K562 (cell line): ENCODE measurements around the gene TMEM107. TPM values are rescaled to one million over a fixed set of nuclear protein-coding genes. Genes with fewer than 3 reads are reported as not detected.

ENCODE experiments used
- ATAC-seq: fragments of 200-7000 bp; cut with Tn5 transposase; 3 replicates; pipeline ENCODE4 v1.9.1; 2020; ENCODE audit warnings: moderate library complexity
- BruUV-seq: library from RNA; stranded (reverse); fragments of 400-500 nt; replicated peaks from 2 replicates; lab custom pipeline; 2021; lab: Mats Ljungman, UMichigan
- CTCF ChIA-PET: fragments of 300-600 bp; formaldehyde crosslinking; extraction: SDS; loops from one replicate; lab custom pipeline; 2021; ENCODE audit warnings: low intra/inter-chr PET ratio; lab: Yijun Ruan, JAX
- POLR2A ChIA-PET: fragments of 300-600, 350-650 bp; sonication (Branson Sonifier 250); formaldehyde crosslinking; extraction: SDS; loops from one replicate; lab custom pipeline; 2021; ENCODE audit warnings: antibody characterized with exemption, inconsistent platforms; lab: Yijun Ruan, JAX
- DNase-seq, 4 experiments: peaks; one replicate each; pipeline versions ENCODE4 v3.0.0 to v3.0.0-alpha.2; 2011 to 2018; ENCODE audit warnings: low spot score in 3 of 4, mixed read lengths in 3 of 4; ENCODE audit errors: extremely low read depth in 1 of 4
- FAIRE-seq: peaks from 2 replicates; lab custom pipeline; 2011; peaks lifted over from hg19 to GRCh38; lab: Jason Lieb, UNC
- H2AFZ ChIP-seq: 2 replicates; pipeline ENCODE4 v1.6.0; 2011; ENCODE audit warnings: low read depth, low read length, control low read depth, inconsistent platforms
- H3K27ac ChIP-seq: fragments of 200-600 bp; 3 replicates; pipeline ENCODE4 v1.8.0; 2011; ENCODE audit warnings: low read depth, mild to moderate bottlenecking, control low read depth, inconsistent platforms, low read length, moderate library complexity, mixed read lengths; ENCODE audit errors: extremely low read depth
- H3K27me3 ChIP-seq, 2 experiments: fragments of 300-600 bp in 1 of 2; 2 replicates in 1 of 2; 3 replicates in 1 of 2; pipeline versions ENCODE4 v1.6.0 to v1.8.0; 2011; ENCODE audit warnings: inconsistent platforms in 2 of 2, low read length in 2 of 2, mild to moderate bottlenecking in 1 of 2, mixed read lengths in 1 of 2, moderate library complexity in 1 of 2; ENCODE audit not compliant: control insufficient read depth in 2 of 2, insufficient read depth in 2 of 2
- H3K36me3 ChIP-seq: fragments of 300-600 bp; 3 replicates; pipeline ENCODE4 v1.8.0; 2011; ENCODE audit warnings: mild to moderate bottlenecking, low read length, inconsistent platforms; ENCODE audit not compliant: control insufficient read depth, insufficient read depth
- H3K4me1 ChIP-seq, 2 experiments: fragments of 200-600 bp in 1 of 2; replicated peaks in 1 of 2; 2 replicates in 1 of 2; 3 replicates in 1 of 2; pipeline versions ENCODE4 v1.5.1 to v1.8.0; 2011; ENCODE audit warnings: inconsistent platforms in 2 of 2, low read length in 2 of 2, mild to moderate bottlenecking in 1 of 2, mixed read lengths in 1 of 2, moderate library complexity in 1 of 2; ENCODE audit not compliant: control insufficient read depth in 2 of 2, insufficient read depth in 2 of 2
- H3K4me2 ChIP-seq: 2 replicates; pipeline ENCODE4 v1.6.1; 2011; ENCODE audit warnings: low read length, control low read depth, inconsistent platforms, mixed read lengths; ENCODE audit not compliant: insufficient read depth
- H3K4me3 ChIP-seq: fragments of 200-600 bp; sonication (generic), shearing (Covaris generic); 2 replicates; pipeline ENCODE4 v1.5.1; 2016; ENCODE audit warnings: control low read depth, inconsistent platforms
- H3K79me2 ChIP-seq: fragments of 200-600 bp; 3 replicates; pipeline ENCODE4 v1.8.0; 2011; ENCODE audit warnings: low read length, inconsistent platforms; ENCODE audit not compliant: control insufficient read depth, insufficient read depth
- H3K9ac ChIP-seq, 2 experiments: 2 replicates each; pipeline versions ENCODE4 v1.6.0 to v1.6.1; 2011; ENCODE audit warnings: low read depth in 2 of 2, low read length in 2 of 2, control low read depth in 1 of 2, inconsistent platforms in 1 of 2, mild to moderate bottlenecking in 1 of 2, mixed read lengths in 1 of 2; ENCODE audit not compliant: insufficient read depth in 1 of 2
- H3K9me1 ChIP-seq: one replicate; pipeline ENCODE4 v1.6.0; 2011; ENCODE audit warnings: inconsistent platforms, mild to moderate bottlenecking, low read length, moderate library complexity; ENCODE audit not compliant: control insufficient read depth, insufficient read depth
- H3K9me3 ChIP-seq: replicated peaks from 2 replicates; pipeline ENCODE4 v1.5.1; 2011; ENCODE audit warnings: low read depth, low read length, inconsistent platforms; ENCODE audit not compliant: control insufficient read depth, insufficient read depth
- H4K20me1 ChIP-seq: replicated peaks from 2 replicates; pipeline ENCODE4 v1.6.1; 2011; ENCODE audit warnings: low read length, inconsistent platforms, mixed read lengths; ENCODE audit not compliant: control insufficient read depth, insufficient read depth
- MYC ChIP-seq, 2 experiments: fragments of 250-450 bp in 1 of 2; sonication (Bioruptor Pico) in 1 of 2; IDR thresholded peaks; 2 replicates each; pipeline versions ENCODE4 v1.5.1 to v1.6.1; 2012 to 2021; ENCODE audit warnings: low read depth in 2 of 2, borderline replicate concordance in 1 of 2, improper control_type of control experiment in 1 of 2, low read length in 1 of 2, mild to moderate bottlenecking in 1 of 2, moderate library complexity in 1 of 2
- PHF8 ChIP-seq: fragments of 200-600 bp; sonication (generic); IDR thresholded peaks from 2 replicates; pipeline ENCODE4 v1.6.1; 2012; ENCODE audit warnings: mixed run types, mild to moderate bottlenecking, inconsistent platforms, low read length, moderate library complexity, borderline replicate concordance
- WGBS: fragments of 100-300 bp; shearing (Covaris generic); methylation state at CpG from one replicate; pipeline ENCODE4 v1.1.6; 2016; ENCODE audit warnings: low coverage, mixed read lengths; ENCODE audit not compliant: insufficient coverage; ENCODE audit errors: missing lambda C conversion rate; 5-methylcytosine and 5-hydroxymethylcytosine counted together
- in situ Hi-C: fragments of 300-500 bp; cut with MboI; formaldehyde crosslinking; loops from 4 replicates; pipeline ENCODE4 v1.15.0; 2018; ENCODE audit warnings: inconsistent platforms, mixed read lengths
- intact Hi-C: fragments of 100-400 bp; cut with micrococcal nuclease; formaldehyde crosslinking; loops from 2 replicates; pipeline ENCODE4 v1.14.2; 2022
- polyA plus RNA-seq, 8 experiments: library from polyadenylated mRNA; depleted of rRNA in 4 of 8; stranded (reverse) in 5 of 8; unstranded in 3 of 8; fragments of >200 nt; fragmentation: Nextera tagmentation in 2 of 8; fragmentation: Illumina TruSeq in 1 of 8; extraction: Ambion mirVana in 2 of 8; extraction: Trizol in 1 of 8; gene quantifications; 2 replicates each; pipeline versions ENCODE4 v1.2.1 to v1.2.3, GENCODE V29; 2011 to 2014; ENCODE audit warnings: inconsistent platforms in 1 of 8, missing spikeins in 1 of 8
- total RNA-seq, 7 experiments: library from RNA; depleted of rRNA in 6 of 7; stranded (reverse); fragments of >200 nt in 6 of 7; fragmentation: Illumina TruSeq in 2 of 7; extraction: Trizol in 2 of 7; gene quantifications; 2 replicates each; pipeline versions ENCODE4 v1.2.1 to v1.2.3, GENCODE V29; 2011 to 2021; ENCODE audit warnings: low replicate concordance in 1 of 7

TMEM107 gene
- total and polyA plus RNA-seq, 9 of the 15 experiments (the other 6 are each of a cell fraction or from before 2014, with no cell fraction given), result 7.1 to 26.2 (median 16.9) TPM

DNA sequence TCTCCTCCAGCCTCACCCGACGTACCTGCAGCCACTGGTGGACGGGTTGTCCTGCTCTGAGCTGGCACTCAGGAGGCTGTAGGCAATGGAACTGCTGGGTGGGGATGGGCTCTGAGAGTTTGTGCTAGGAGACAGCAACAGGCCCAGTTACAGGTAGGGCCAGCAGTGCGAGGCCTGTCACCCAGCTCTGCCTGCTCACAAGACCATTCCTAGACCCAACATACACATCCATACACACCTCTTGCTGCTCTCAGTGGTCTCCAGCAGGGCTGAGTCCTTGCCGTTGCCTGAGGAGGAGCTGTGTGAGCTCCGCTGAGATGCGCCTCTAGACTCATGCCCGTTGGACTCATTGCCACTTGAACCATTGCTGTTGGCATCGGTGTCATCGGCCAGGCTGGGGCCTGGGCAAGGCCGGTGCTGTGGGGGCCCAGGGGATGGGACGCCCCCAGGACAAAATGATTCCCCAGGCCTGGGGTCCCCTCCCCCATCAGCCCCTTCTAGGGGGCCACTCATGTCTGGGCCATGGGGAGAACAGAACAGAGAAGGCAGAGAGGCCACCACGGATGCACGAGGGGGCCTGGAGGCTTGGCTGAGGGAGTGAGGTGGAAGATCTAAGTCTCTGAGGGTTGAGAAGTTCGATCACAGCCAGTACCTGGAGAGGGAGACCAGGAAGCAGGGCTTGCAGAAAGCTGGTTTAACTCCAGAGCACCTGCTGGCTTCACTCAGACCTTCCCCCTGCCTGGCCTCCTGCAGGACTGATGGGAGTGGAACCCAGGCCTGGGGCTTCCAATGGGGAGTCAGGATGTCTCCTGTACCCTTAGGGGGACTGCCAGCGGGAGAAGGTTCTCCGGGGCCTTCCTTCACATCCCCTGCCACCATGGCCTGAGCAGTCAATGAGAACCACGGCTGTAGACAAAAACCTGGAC, 25.7 kb downstream of the TMEM107 start:
- BruUV-seq, result no TSS peak
- Histone ChIP-seq H3K27me3 (no peaks in the 10 kb centered on the region), H3K36me3 (peaks cover 43% of the 10 kb centered on the region; the same call in 2 of the 3 replicates), H3K27ac (peak overlapping the region; percentile 55), H3K9ac (peak overlapping the region; percentile 8 to 49; a peak in 3 of 4 replicates), H3K79me2 (peaks cover 37% of the 10 kb centered on the region), H3K9me1 (no peaks in the 10 kb centered on the region), H3K4me1 (peaks cover 25 to 60% of the 10 kb centered on the region in 2 experiments), H3K4me2 (peak overlapping the region; percentile 89), H3K9me3 (no peaks in the 10 kb centered on the region), H3K4me3 (peak overlapping the region; percentile 53), H4K20me1 (0 out of 2 replicates have a peak, but pooled peaks cover 4% of the 10 kb centered on the region), H2AFZ (no peak overlapping the region)
- intact Hi-C loops (no loop called here), in situ Hi-C loops (no loop called here)
- 87% methylated on average over 8 of the region's 18 CpGs for WGBS
- ChIA-PET POLR2A (interaction anchor here (0.7 to 2.8 kb wide), 3 partner anchors 10 to 38 kb away, joined by 4 to 19 read pairs (median 5); no protein-coding TSS in a partner anchor), CTCF (interaction anchor here (0.7 kb wide), 1 partner anchor 497 kb away, joined by 3 read pairs; no protein-coding TSS in a partner anchor)
- no peak for DNase-seq
- FAIRE-seq, result no peak
- ATAC-seq, result no peak
- TF ChIP-seq MYC (IDR thresholded peaks at IDR 0.05; ENCODE audit: low read depth, low read length) (no peak), MYC (CRISPR knock-in tag; IDR thresholded peaks at IDR 0.05; ENCODE audit: borderline replicate concordance, low read depth) (no peak), PHF8 (0 out of 2 replicates have a peak, but pooled peaks have one; percentile 7)
